ENCODE data around the gene SLC35B2. TPM values are rescaled to one million over a fixed set of nuclear protein-coding genes. Genes with fewer than 3 reads are reported as not detected.
A peak's percentile ranks its signal among the peaks of the same experiment; 100 is the strongest.

SLC35B2 gene
- total RNA-seq, 1 experiment from 2014 or later: 28.9 TPM

GRCh38 chr6:44265007-44265721 is 7.8 kb upstream of the SLC35B2 start, which contains the start of gene NFKBIE (continued):
- no peak for TF ChIP-seq HMGXB4 (CRISPR knock-in tag; IDR thresholded peaks at IDR 0.05)
- no peak for TF ChIP-seq ZNF232 (CRISPR knock-in tag; IDR thresholded peaks at IDR 0.05)
- TF ChIP-seq ZNF425 (CRISPR knock-in tag; conservative IDR thresholded peaks at IDR 0.05): no peak
- no peak for TF ChIP-seq HMGA2 (CRISPR knock-in tag; IDR thresholded peaks at IDR 0.05)
- no peak for TF ChIP-seq RORB (CRISPR knock-in tag; IDR thresholded peaks at IDR 0.05)
- TF ChIP-seq STAT6 (CRISPR knock-in tag; conservative IDR thresholded peaks at IDR 0.05; ENCODE audit: low read depth): no peak
- TF ChIP-seq ATF6 (CRISPR knock-in tag; IDR thresholded peaks at IDR 0.05): no peak
- TF ChIP-seq ZBTB21 (CRISPR knock-in tag; IDR thresholded peaks at IDR 0.05; ENCODE audit: borderline replicate concordance): no peak
- TF ChIP-seq USF1 (CRISPR knock-in tag; IDR thresholded peaks at IDR 0.05): no peak; the same call in 1 of the 2 replicates
- TF ChIP-seq ZBTB43 (CRISPR knock-in tag; IDR thresholded peaks at IDR 0.05): no peak
- TF ChIP-seq ARID4B (CRISPR knock-in tag; IDR thresholded peaks at IDR 0.05; ENCODE audit: borderline replicate concordance): 0 out of 2 replicates have a peak, but pooled peaks have one; percentile 40
- no peak for TF ChIP-seq MXD4 (CRISPR knock-in tag; IDR thresholded peaks at IDR 0.05; ENCODE audit: borderline replicate concordance)
- no peak for TF ChIP-seq AFF4 (CRISPR knock-in tag; IDR thresholded peaks at IDR 0.05; ENCODE audit: borderline replicate concordance)
- TF ChIP-seq TEAD1 (CRISPR knock-in tag; IDR thresholded peaks at IDR 0.05): 0 out of 2 replicates have a peak, but pooled peaks have one; percentile 37
- no peak for TF ChIP-seq GTF2I (CRISPR knock-in tag; conservative IDR thresholded peaks at IDR 0.05)
- 0 out of 2 replicates have a peak, but pooled peaks have one; percentile 19 for TF ChIP-seq NR2C2 (CRISPR knock-in tag; IDR thresholded peaks at IDR 0.05)
